H9 (cell line): ENCODE data around the gene OCSTAMP. TPM values are rescaled to one million over a fixed set of nuclear protein-coding genes. Genes with fewer than 3 reads are reported as not detected.
A peak's percentile ranks its signal among the peaks of the same experiment; 100 is the strongest.

Experiments
- DNase-seq: peaks from one replicate; pipeline ENCODE4 v3.0.0-alpha.2; 2017
- H2AFZ ChIP-seq: one replicate; pipeline ENCODE4 v1.6.1; 2013; ENCODE audit warnings: mild to moderate bottlenecking, low read length, control low read depth, moderate library complexity
- H2AK5ac ChIP-seq: 2 replicates; pipeline ENCODE4 v1.6.1; 2013; ENCODE audit warnings: low read length, control low read depth, mixed read lengths; ENCODE audit not compliant: insufficient read length
- H2BK120ac ChIP-seq: one replicate; pipeline ENCODE4 v1.6.1; 2013; ENCODE audit warnings: low read depth, mild to moderate bottlenecking, low read length, control low read depth, inconsistent platforms; ENCODE audit not compliant: poor library complexity, severe bottlenecking
- H2BK12ac ChIP-seq: 2 replicates; pipeline ENCODE4 v1.6.1; 2013; ENCODE audit warnings: low read length, control low read depth, mixed read lengths, low read depth; ENCODE audit not compliant: insufficient read length
- H2BK15ac ChIP-seq: 2 replicates; pipeline ENCODE4 v1.6.1; 2013; ENCODE audit warnings: low read depth, low read length, control low read depth
- H2BK20ac ChIP-seq: one replicate; pipeline ENCODE4 v1.6.1; 2013; ENCODE audit warnings: low read depth, mild to moderate bottlenecking, low read length, control low read depth, inconsistent platforms; ENCODE audit not compliant: poor library complexity, severe bottlenecking
- H2BK5ac ChIP-seq: 2 replicates; pipeline ENCODE4 v1.6.1; 2013; ENCODE audit warnings: low read length, control low read depth, mixed read lengths; ENCODE audit not compliant: insufficient read length
- H3K14ac ChIP-seq: 2 replicates; pipeline ENCODE4 v1.6.1; 2013; ENCODE audit warnings: low read length, control low read depth; ENCODE audit not compliant: insufficient read depth
- H3K18ac ChIP-seq: 2 replicates; pipeline ENCODE4 v1.6.1; 2013; ENCODE audit warnings: low read depth, mild to moderate bottlenecking, mixed read lengths, low read length, control low read depth; ENCODE audit not compliant: insufficient read length
- H3K23ac ChIP-seq: 2 replicates; pipeline ENCODE4 v1.6.1; 2013; ENCODE audit warnings: low read length, control low read depth, mixed read lengths, low read depth; ENCODE audit not compliant: insufficient read length
- H3K23me2 ChIP-seq: 2 replicates; pipeline ENCODE4 v1.6.1; 2013; ENCODE audit warnings: low read depth, mild to moderate bottlenecking, mixed read lengths, low read length, control low read depth; ENCODE audit not compliant: insufficient read length, poor library complexity, severe bottlenecking
- H3K27ac ChIP-seq: 2 replicates; pipeline ENCODE4 v1.5.1; 2013; ENCODE audit warnings: low read length, control low read depth, mixed read lengths, low read depth; ENCODE audit not compliant: insufficient read length
- H3K27me3 ChIP-seq: 2 replicates; pipeline ENCODE4 v1.6.1; 2013; ENCODE audit warnings: low read length, control low read depth, inconsistent platforms; ENCODE audit not compliant: insufficient read depth
- H3K4ac ChIP-seq: 2 replicates; pipeline ENCODE4 v1.6.1; 2013; ENCODE audit warnings: low read depth, mild to moderate bottlenecking, control low read depth, inconsistent platforms, low read length, moderate library complexity
- H3K4me1 ChIP-seq: 2 replicates; pipeline ENCODE4 v1.6.1; 2013; ENCODE audit warnings: low read length, control low read depth, inconsistent platforms; ENCODE audit not compliant: insufficient read depth
- H3K4me2 ChIP-seq: 2 replicates; pipeline ENCODE4 v1.6.1; 2013; ENCODE audit warnings: low read length, control low read depth, mixed read lengths; ENCODE audit not compliant: insufficient read length, insufficient read depth
- H3K56ac ChIP-seq: 2 replicates; pipeline ENCODE4 v1.6.1; 2013; ENCODE audit warnings: low read depth, mild to moderate bottlenecking, mixed read lengths, low read length, control low read depth; ENCODE audit not compliant: insufficient read length
- H3K79me1 ChIP-seq: 2 replicates; pipeline ENCODE4 v1.6.1; 2013; ENCODE audit warnings: low read depth, mild to moderate bottlenecking, moderate library complexity, low read length, control low read depth, inconsistent platforms; ENCODE audit not compliant: insufficient read depth, poor library complexity, severe bottlenecking
- H3K79me2 ChIP-seq: 2 replicates; pipeline ENCODE4 v1.6.1; 2013; ENCODE audit warnings: low read length, control low read depth, inconsistent platforms; ENCODE audit not compliant: insufficient read depth
- H3K9ac ChIP-seq: 2 replicates; pipeline ENCODE4 v1.6.1; 2013; ENCODE audit warnings: low read length, control low read depth, mixed read lengths; ENCODE audit not compliant: insufficient read length; ENCODE audit errors: extremely low read depth
- H3K9me3 ChIP-seq: one replicate; pipeline ENCODE4 v1.6.1; 2013; ENCODE audit warnings: low read depth, low read length, inconsistent platforms; ENCODE audit not compliant: control insufficient read depth
- H3T11ph ChIP-seq: one replicate; pipeline ENCODE4 v1.6.1; 2013; ENCODE audit warnings: mild to moderate bottlenecking, low read length, control low read depth, inconsistent platforms
- H4K20me1 ChIP-seq: one replicate; pipeline ENCODE4 v1.6.1; 2013; ENCODE audit not compliant: control insufficient read depth, insufficient read length, insufficient read depth
- H4K5ac ChIP-seq: 2 replicates; pipeline ENCODE4 v1.6.1; 2013; ENCODE audit warnings: low read depth, mild to moderate bottlenecking, mixed read lengths, low read length, control low read depth; ENCODE audit not compliant: insufficient read length
- H4K8ac ChIP-seq: replicated peaks from 2 replicates; pipeline ENCODE4 v1.6.1; 2013; ENCODE audit warnings: low read length, control low read depth, mixed read lengths, low read depth; ENCODE audit not compliant: insufficient read length
- H4K91ac ChIP-seq: 2 replicates; pipeline ENCODE4 v1.6.1; 2013; ENCODE audit warnings: low read depth, mild to moderate bottlenecking, moderate library complexity, mixed read lengths, low read length, control low read depth; ENCODE audit not compliant: insufficient read length
- H3K27ac Mint-ChIP-seq, 3 experiments: 2 replicates in 2 of 3; 3 replicates in 1 of 3; pipeline ENCODE4 v1.8.0; 2020 to 2021; ENCODE audit warnings: mixed read lengths in 3 of 3, mild to moderate bottlenecking in 1 of 3, moderate library complexity in 1 of 3
- H3K27me3 Mint-ChIP-seq: 2 replicates; pipeline ENCODE4 v1.8.0; 2021; ENCODE audit warnings: low read depth, mild to moderate bottlenecking, moderate library complexity, mixed read lengths
- H3K36me3 Mint-ChIP-seq, 3 experiments: 2 replicates in 2 of 3; 3 replicates in 1 of 3; pipeline ENCODE4 v1.8.0; 2020 to 2021; ENCODE audit warnings: low read depth in 3 of 3, mixed read lengths in 3 of 3; ENCODE audit not compliant: insufficient read depth in 1 of 3
- H3K4me1 Mint-ChIP-seq, 2 experiments: 2 replicates each; pipeline ENCODE4 v1.8.0; 2020; ENCODE audit warnings: mixed read lengths in 2 of 2
- H3K4me3 Mint-ChIP-seq, 2 experiments: 2 replicates in 1 of 2; 3 replicates in 1 of 2; pipeline ENCODE4 v1.8.0; 2020 to 2021; ENCODE audit warnings: mild to moderate bottlenecking in 2 of 2, mixed read lengths in 2 of 2, moderate library complexity in 1 of 2
- H3K9me3 Mint-ChIP-seq, 2 experiments: 2 replicates in 1 of 2; 3 replicates in 1 of 2; pipeline ENCODE4 v1.8.0; 2020; ENCODE audit warnings: mild to moderate bottlenecking in 2 of 2, mixed read lengths in 2 of 2, moderate library complexity in 1 of 2
- WGBS: extraction: QIAGEN DNeasy Blood & Tissue Kit; methylation state at CpG from one replicate; pipeline ENCODE4 v1.1.7; 2013; ENCODE audit warnings: missing lambda C conversion rate, low lambda C conversion rate, mixed read lengths; ENCODE audit not compliant: insufficient read length; ENCODE audit errors: extremely low coverage; 5-methylcytosine and 5-hydroxymethylcytosine counted together
- total RNA-seq: library from RNA; stranded (reverse); gene quantifications from 2 replicates; pipeline ENCODE4 v1.2.1, GENCODE V29; 2021
- TF ChIP-seq, protein P1 (sequence below): fragments of 200-600 bp; sonication (generic); conservative IDR thresholded peaks from 3 replicates; pipeline ENCODE4 v1.8.0; 2021; ENCODE audit warnings: antibody characterized with exemption, mild to moderate bottlenecking

The OCSTAMP gene
- total RNA-seq, 1 experiment from 2014 or later: not detected

DNA sequence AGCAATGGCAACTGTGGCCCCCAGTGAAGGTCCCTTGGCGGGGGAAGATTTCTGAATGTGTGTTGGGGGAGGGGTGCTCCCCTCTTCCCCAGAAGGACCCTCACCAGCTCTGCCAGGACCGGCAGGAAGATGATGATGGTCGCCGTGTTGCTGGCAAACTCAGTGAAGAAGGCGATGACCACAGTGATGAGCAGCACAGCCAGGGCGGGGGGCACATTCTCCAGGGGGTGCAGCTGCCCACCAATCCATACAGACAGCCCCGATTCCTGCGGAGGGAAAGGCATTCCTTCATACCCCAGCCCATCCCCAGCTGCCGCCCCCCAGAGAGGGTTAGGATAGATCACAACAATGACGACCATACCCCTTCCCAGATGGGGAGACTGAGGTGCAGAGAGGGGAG, 15.7 kb upstream of the OCSTAMP start:
- Histone ChIP-seq H4K20me1 (no peaks in the 10 kb centered on the region), H3K9me3 (no peaks in the 10 kb centered on the region), H3T11ph (no peak overlapping the region), H3K9ac (no peak overlapping the region), H3K4me2 (no peak overlapping the region), H2BK20ac (no peak overlapping the region), H4K91ac (no peak overlapping the region), H2BK5ac (no peak overlapping the region), H3K27me3 (no peaks in the 10 kb centered on the region), H3K14ac (no peak overlapping the region), H2BK120ac (no peak overlapping the region), H3K27ac (no peak overlapping the region), H3K79me2 (no peaks in the 10 kb centered on the region), H3K56ac (no peak overlapping the region), H3K79me1 (no peaks in the 10 kb centered on the region), H3K4me1 (peaks cover 1% of the 10 kb centered on the region; the same call in 1 of the 2 replicates), H2AK5ac (no peak overlapping the region), H3K23ac (no peak overlapping the region), H3K23me2 (peaks cover 5% of the 10 kb centered on the region), H2AFZ (no peak overlapping the region), H2BK15ac (no peak overlapping the region), H2BK12ac (no peak overlapping the region), H4K5ac (no peak overlapping the region), H3K18ac (no peak overlapping the region), H3K4ac (no peak overlapping the region), H4K8ac (no peak overlapping the region)
- H3K27me3 Mint-ChIP-seq: no peaks in the 10 kb centered on the region
- no peak overlapping the region for H3K4me3 Mint-ChIP-seq
- peaks cover 17 to 18% of the 10 kb centered on the region in 2 experiments; a peak in 3 of 4 replicates for H3K4me1 Mint-ChIP-seq
- TF ChIP-seq, protein P1, sequence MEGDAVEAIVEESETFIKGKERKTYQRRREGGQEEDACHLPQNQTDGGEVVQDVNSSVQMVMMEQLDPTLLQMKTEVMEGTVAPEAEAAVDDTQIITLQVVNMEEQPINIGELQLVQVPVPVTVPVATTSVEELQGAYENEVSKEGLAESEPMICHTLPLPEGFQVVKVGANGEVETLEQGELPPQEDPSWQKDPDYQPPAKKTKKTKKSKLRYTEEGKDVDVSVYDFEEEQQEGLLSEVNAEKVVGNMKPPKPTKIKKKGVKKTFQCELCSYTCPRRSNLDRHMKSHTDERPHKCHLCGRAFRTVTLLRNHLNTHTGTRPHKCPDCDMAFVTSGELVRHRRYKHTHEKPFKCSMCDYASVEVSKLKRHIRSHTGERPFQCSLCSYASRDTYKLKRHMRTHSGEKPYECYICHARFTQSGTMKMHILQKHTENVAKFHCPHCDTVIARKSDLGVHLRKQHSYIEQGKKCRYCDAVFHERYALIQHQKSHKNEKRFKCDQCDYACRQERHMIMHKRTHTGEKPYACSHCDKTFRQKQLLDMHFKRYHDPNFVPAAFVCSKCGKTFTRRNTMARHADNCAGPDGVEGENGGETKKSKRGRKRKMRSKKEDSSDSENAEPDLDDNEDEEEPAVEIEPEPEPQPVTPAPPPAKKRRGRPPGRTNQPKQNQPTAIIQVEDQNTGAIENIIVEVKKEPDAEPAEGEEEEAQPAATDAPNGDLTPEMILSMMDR: no peak
- H3K36me3 Mint-ChIP-seq: no peaks in the 10 kb centered on the region; a peak in 1 of 7 replicates
- DNase-seq: no peak
- H3K9me3 Mint-ChIP-seq: no peaks in the 10 kb centered on the region
- H3K27ac Mint-ChIP-seq: 0 out of 7 replicates have a peak overlapping the region, but pooled peaks of 1 of the 3 experiments have one; percentile 45
- WGBS: no CpG with 5 or more reads among the region's 10 CpGs
